Measurements from ENCODE around the gene ABLIM2. TPM values are rescaled to one million over a fixed set of nuclear protein-coding genes. Genes with fewer than 3 reads are reported as not detected.

ABLIM2 gene
- polyA plus RNA-seq, 1 donor from 2014 or later: 14.9 TPM

GRCh38 chr4:8203052-8203401 lies 44.4 kb upstream of the ABLIM2 start:
- no peak overlapping the region for H3K27ac ChIP-seq (ENCODE audit: low read length)
- H3K4me3 ChIP-seq (ENCODE audit: low read length): no peak overlapping the region
- no peak overlapping the region for H3K9ac ChIP-seq (ENCODE audit: low read length)
- H3K9me3 ChIP-seq (ENCODE audit: low read length): no peaks in the 10 kb centered on the region
- TF ChIP-seq REST (IDR thresholded peaks at IDR 0.05; ENCODE audit: borderline replicate concordance) (no peak), EP300 (conservative IDR thresholded peaks at IDR 0.05; ENCODE audit: poor library complexity, severe bottlenecking) (no peak)
- H3K4me2 ChIP-seq (ENCODE audit: low read length): no peak overlapping the region
- H4K20me1 ChIP-seq (ENCODE audit: insufficient read depth): no peaks in the 10 kb centered on the region
- no peaks in the 10 kb centered on the region for H3F3A ChIP-seq (ENCODE audit: insufficient read depth, low read length, poor library complexity, severe bottlenecking)
- no peaks in the 10 kb centered on the region for H3K9me2 ChIP-seq (ENCODE audit: insufficient read depth, low read length)
- no peaks in the 10 kb centered on the region for H3K27me3 ChIP-seq (ENCODE audit: insufficient read depth, low read depth, low read length)
- no peak overlapping the region for H2AFZ ChIP-seq (ENCODE audit: low read depth, low read length)
- no peaks in the 10 kb centered on the region for H3K36me3 ChIP-seq (ENCODE audit: insufficient read depth, low read length)
- H3K79me2 ChIP-seq (replicated peaks; ENCODE audit: insufficient read depth, low read length): no peaks in the 10 kb centered on the region

- Histone ChIP-seq H3K9me3 (ENCODE audit: low read length) (no peaks in the 10 kb centered on the region), H3K4me3 (ENCODE audit: low read length) (no peak overlapping the region), H3K9me2 (ENCODE audit: insufficient read depth, low read length) (no peaks in the 10 kb centered on the region), H3F3A (ENCODE audit: insufficient read depth, low read length, poor library complexity, severe bottlenecking) (no peaks in the 10 kb centered on the region), H3K36me3 (ENCODE audit: insufficient read depth, low read length) (no peaks in the 10 kb centered on the region), H3K9ac (ENCODE audit: low read length) (no peak overlapping the region), H4K20me1 (ENCODE audit: insufficient read depth) (no peaks in the 10 kb centered on the region), H3K79me2 (replicated peaks; ENCODE audit: insufficient read depth, low read length) (no peaks in the 10 kb centered on the region), H3K4me2 (ENCODE audit: low read length) (no peak overlapping the region), H2AFZ (ENCODE audit: low read depth, low read length) (no peak overlapping the region), H3K27ac (ENCODE audit: low read length) (no peak overlapping the region), H3K27me3 (ENCODE audit: insufficient read depth, low read depth, low read length) (no peaks in the 10 kb centered on the region)
- TF ChIP-seq CTCF (IDR thresholded peaks at IDR 0.05; ENCODE audit: poor library complexity, severe bottlenecking) (no peak), TAF1 (IDR thresholded peaks at IDR 0.05; ENCODE audit: low read depth) (no peak), POLR2AphosphoS5 (IDR thresholded peaks at IDR 0.05) (no peak), MXI1 (conservative IDR thresholded peaks at IDR 0.05; ENCODE audit: poor library complexity, severe bottlenecking) (no peak), EP300 (conservative IDR thresholded peaks at IDR 0.05; ENCODE audit: poor library complexity, severe bottlenecking) (no peak), SMC3 (conservative IDR thresholded peaks at IDR 0.05; ENCODE audit: poor library complexity) (no peak), REST (IDR thresholded peaks at IDR 0.05; ENCODE audit: borderline replicate concordance) (no peak), EZH2 (IDR thresholded peaks at IDR 0.05; ENCODE audit: borderline replicate concordance, insufficient read depth, low read length, poor library complexity, severe bottlenecking) (no peak), RAD21 (conservative IDR thresholded peaks at IDR 0.05) (no peak)
These were observed 43.8 kb upstream of the ABLIM2 start for GRCh38 chr4:8202108-8203051.

Data from neural cell (in vitro differentiated cells).